H9 (cell line): ENCODE results near the gene C2orf72. TPM values are rescaled to one million over a fixed set of nuclear protein-coding genes. Genes with fewer than 3 reads are reported as not detected.

Experiments
- DNase-seq: peaks from one replicate; pipeline ENCODE4 v3.0.0-alpha.2; 2017
- H2AFZ ChIP-seq: one replicate; pipeline ENCODE4 v1.6.1; 2013; ENCODE audit warnings: mild to moderate bottlenecking, low read length, control low read depth, moderate library complexity
- H2AK5ac ChIP-seq: 2 replicates; pipeline ENCODE4 v1.6.1; 2013; ENCODE audit warnings: low read length, control low read depth, mixed read lengths; ENCODE audit not compliant: insufficient read length
- H2BK120ac ChIP-seq: one replicate; pipeline ENCODE4 v1.6.1; 2013; ENCODE audit warnings: low read depth, mild to moderate bottlenecking, low read length, control low read depth, inconsistent platforms; ENCODE audit not compliant: poor library complexity, severe bottlenecking
- H2BK12ac ChIP-seq: 2 replicates; pipeline ENCODE4 v1.6.1; 2013; ENCODE audit warnings: low read length, control low read depth, mixed read lengths, low read depth; ENCODE audit not compliant: insufficient read length
- H2BK15ac ChIP-seq: 2 replicates; pipeline ENCODE4 v1.6.1; 2013; ENCODE audit warnings: low read depth, low read length, control low read depth
- H2BK20ac ChIP-seq: one replicate; pipeline ENCODE4 v1.6.1; 2013; ENCODE audit warnings: low read depth, mild to moderate bottlenecking, low read length, control low read depth, inconsistent platforms; ENCODE audit not compliant: poor library complexity, severe bottlenecking
- H2BK5ac ChIP-seq: 2 replicates; pipeline ENCODE4 v1.6.1; 2013; ENCODE audit warnings: low read length, control low read depth, mixed read lengths; ENCODE audit not compliant: insufficient read length
- H3K14ac ChIP-seq: 2 replicates; pipeline ENCODE4 v1.6.1; 2013; ENCODE audit warnings: low read length, control low read depth; ENCODE audit not compliant: insufficient read depth
- H3K18ac ChIP-seq: 2 replicates; pipeline ENCODE4 v1.6.1; 2013; ENCODE audit warnings: low read depth, mild to moderate bottlenecking, mixed read lengths, low read length, control low read depth; ENCODE audit not compliant: insufficient read length
- H3K23ac ChIP-seq: 2 replicates; pipeline ENCODE4 v1.6.1; 2013; ENCODE audit warnings: low read length, control low read depth, mixed read lengths, low read depth; ENCODE audit not compliant: insufficient read length
- H3K23me2 ChIP-seq: 2 replicates; pipeline ENCODE4 v1.6.1; 2013; ENCODE audit warnings: low read depth, mild to moderate bottlenecking, mixed read lengths, low read length, control low read depth; ENCODE audit not compliant: insufficient read length, poor library complexity, severe bottlenecking
- H3K27ac ChIP-seq: 2 replicates; pipeline ENCODE4 v1.5.1; 2013; ENCODE audit warnings: low read length, control low read depth, mixed read lengths, low read depth; ENCODE audit not compliant: insufficient read length
- H3K27me3 ChIP-seq: 2 replicates; pipeline ENCODE4 v1.6.1; 2013; ENCODE audit warnings: low read length, control low read depth, inconsistent platforms; ENCODE audit not compliant: insufficient read depth
- H3K4ac ChIP-seq: 2 replicates; pipeline ENCODE4 v1.6.1; 2013; ENCODE audit warnings: low read depth, mild to moderate bottlenecking, control low read depth, inconsistent platforms, low read length, moderate library complexity
- H3K4me1 ChIP-seq: 2 replicates; pipeline ENCODE4 v1.6.1; 2013; ENCODE audit warnings: low read length, control low read depth, inconsistent platforms; ENCODE audit not compliant: insufficient read depth
- H3K4me2 ChIP-seq: 2 replicates; pipeline ENCODE4 v1.6.1; 2013; ENCODE audit warnings: low read length, control low read depth, mixed read lengths; ENCODE audit not compliant: insufficient read length, insufficient read depth
- H3K56ac ChIP-seq: 2 replicates; pipeline ENCODE4 v1.6.1; 2013; ENCODE audit warnings: low read depth, mild to moderate bottlenecking, mixed read lengths, low read length, control low read depth; ENCODE audit not compliant: insufficient read length
- H3K79me1 ChIP-seq: 2 replicates; pipeline ENCODE4 v1.6.1; 2013; ENCODE audit warnings: low read depth, mild to moderate bottlenecking, moderate library complexity, low read length, control low read depth, inconsistent platforms; ENCODE audit not compliant: insufficient read depth, poor library complexity, severe bottlenecking
- H3K79me2 ChIP-seq: 2 replicates; pipeline ENCODE4 v1.6.1; 2013; ENCODE audit warnings: low read length, control low read depth, inconsistent platforms; ENCODE audit not compliant: insufficient read depth
- H3K9ac ChIP-seq: 2 replicates; pipeline ENCODE4 v1.6.1; 2013; ENCODE audit warnings: low read length, control low read depth, mixed read lengths; ENCODE audit not compliant: insufficient read length; ENCODE audit errors: extremely low read depth
- H3K9me3 ChIP-seq: one replicate; pipeline ENCODE4 v1.6.1; 2013; ENCODE audit warnings: low read depth, low read length, inconsistent platforms; ENCODE audit not compliant: control insufficient read depth
- H3T11ph ChIP-seq: one replicate; pipeline ENCODE4 v1.6.1; 2013; ENCODE audit warnings: mild to moderate bottlenecking, low read length, control low read depth, inconsistent platforms
- H4K20me1 ChIP-seq: one replicate; pipeline ENCODE4 v1.6.1; 2013; ENCODE audit not compliant: control insufficient read depth, insufficient read length, insufficient read depth
- H4K5ac ChIP-seq: 2 replicates; pipeline ENCODE4 v1.6.1; 2013; ENCODE audit warnings: low read depth, mild to moderate bottlenecking, mixed read lengths, low read length, control low read depth; ENCODE audit not compliant: insufficient read length
- H4K8ac ChIP-seq: replicated peaks from 2 replicates; pipeline ENCODE4 v1.6.1; 2013; ENCODE audit warnings: low read length, control low read depth, mixed read lengths, low read depth; ENCODE audit not compliant: insufficient read length
- H4K91ac ChIP-seq: 2 replicates; pipeline ENCODE4 v1.6.1; 2013; ENCODE audit warnings: low read depth, mild to moderate bottlenecking, moderate library complexity, mixed read lengths, low read length, control low read depth; ENCODE audit not compliant: insufficient read length
- H3K27ac Mint-ChIP-seq, 3 experiments: 2 replicates in 2 of 3; 3 replicates in 1 of 3; pipeline ENCODE4 v1.8.0; 2020 to 2021; ENCODE audit warnings: mixed read lengths in 3 of 3, mild to moderate bottlenecking in 1 of 3, moderate library complexity in 1 of 3
- H3K27me3 Mint-ChIP-seq: 2 replicates; pipeline ENCODE4 v1.8.0; 2021; ENCODE audit warnings: low read depth, mild to moderate bottlenecking, moderate library complexity, mixed read lengths
- H3K36me3 Mint-ChIP-seq, 3 experiments: 2 replicates in 2 of 3; 3 replicates in 1 of 3; pipeline ENCODE4 v1.8.0; 2020 to 2021; ENCODE audit warnings: low read depth in 3 of 3, mixed read lengths in 3 of 3; ENCODE audit not compliant: insufficient read depth in 1 of 3
- H3K4me1 Mint-ChIP-seq, 2 experiments: 2 replicates each; pipeline ENCODE4 v1.8.0; 2020; ENCODE audit warnings: mixed read lengths in 2 of 2
- H3K4me3 Mint-ChIP-seq, 2 experiments: 2 replicates in 1 of 2; 3 replicates in 1 of 2; pipeline ENCODE4 v1.8.0; 2020 to 2021; ENCODE audit warnings: mild to moderate bottlenecking in 2 of 2, mixed read lengths in 2 of 2, moderate library complexity in 1 of 2
- H3K9me3 Mint-ChIP-seq, 2 experiments: 2 replicates in 1 of 2; 3 replicates in 1 of 2; pipeline ENCODE4 v1.8.0; 2020; ENCODE audit warnings: mild to moderate bottlenecking in 2 of 2, mixed read lengths in 2 of 2, moderate library complexity in 1 of 2
- CTCF ChIP-seq: fragments of 200-600 bp; sonication (generic); conservative IDR thresholded peaks from 3 replicates; pipeline ENCODE4 v1.8.0; 2021; ENCODE audit warnings: antibody characterized with exemption, mild to moderate bottlenecking
- WGBS: extraction: QIAGEN DNeasy Blood & Tissue Kit; methylation state at CpG from one replicate; pipeline ENCODE4 v1.1.7; 2013; ENCODE audit warnings: missing lambda C conversion rate, low lambda C conversion rate, mixed read lengths; ENCODE audit not compliant: insufficient read length; ENCODE audit errors: extremely low coverage; 5-methylcytosine and 5-hydroxymethylcytosine counted together
- total RNA-seq: library from RNA; stranded (reverse); gene quantifications from 2 replicates; pipeline ENCODE4 v1.2.1, GENCODE V29; 2021

Gene C2orf72
- total RNA-seq, 1 experiment from 2014 or later: 1.0 TPM

- no peak for DNase-seq
- no CpG with 5 or more reads among the region's 4 CpGs for WGBS
These were observed 1.2 kb upstream of the C2orf72 start for GRCh38 chr2:231036131-231036530.

More at GRCh38 chr2:231036131-231036530, 1.2 kb upstream of the C2orf72 start:
- Histone ChIP-seq H2BK20ac (no peak overlapping the region), H3K4me2 (no peak overlapping the region), H2BK15ac (no peak overlapping the region), H2AK5ac (no peak overlapping the region), H3T11ph (no peak overlapping the region), H2BK120ac (no peak overlapping the region), H3K4ac (no peak overlapping the region), H3K79me1 (no peaks in the 10 kb centered on the region), H3K27me3 (peaks cover 25% of the 10 kb centered on the region), H4K8ac (no peak overlapping the region), H3K18ac (no peak overlapping the region), H3K9ac (no peak overlapping the region), H3K4me1 (no peaks in the 10 kb centered on the region; the same call in 1 of the 2 replicates), H3K27ac (no peak overlapping the region), H2BK5ac (no peak overlapping the region), H2AFZ (no peak overlapping the region), H4K5ac (no peak overlapping the region), H3K56ac (no peak overlapping the region), H4K91ac (no peak overlapping the region), H4K20me1 (no peaks in the 10 kb centered on the region), H3K79me2 (no peaks in the 10 kb centered on the region), H3K9me3 (no peaks in the 10 kb centered on the region), H3K14ac (no peak overlapping the region), H3K23ac (no peak overlapping the region), H2BK12ac (no peak overlapping the region), H3K23me2 (peaks cover 10% of the 10 kb centered on the region)
- no peak overlapping the region for H3K27ac Mint-ChIP-seq
- H3K27me3 Mint-ChIP-seq: peaks cover 88% of the 10 kb centered on the region
- H3K36me3 Mint-ChIP-seq: no peaks in the 10 kb centered on the region
- peaks cover 8 to 15% of the 10 kb centered on the region in 2 experiments; a peak in 3 of 4 replicates for H3K4me1 Mint-ChIP-seq
- TF ChIP-seq CTCF: no peak
- peak overlapping the region in 1 of 2 experiments; percentile 76; a peak in 1 of 5 replicates for H3K4me3 Mint-ChIP-seq
- H3K9me3 Mint-ChIP-seq: no peaks in the 10 kb centered on the region
